Stimulated activated CD4-positive, alpha-beta T cell treated with anti-CD3 and anti-CD28 coated beads, TNF-alpha, amount 100 ng/mL, for 24 hours (primary cell): Measurements from ENCODE around the gene OR14A16.

ENCODE experiments used
- DNase-seq, 3 experiments: peaks; one replicate each; pipeline ENCODE4 v3.0.0-alpha.2; 2020; ENCODE audit warnings: low read depth in 3 of 3

OR14A16 gene

GRCh38 chr1:247769603-247770002 is 54.3 kb downstream of the OR14A16 start:
- DNase-seq: no peak
